HCT116 (cell line): ENCODE data around the gene TAS2R60. TPM values are rescaled to one million over a fixed set of nuclear protein-coding genes. Genes with fewer than 3 reads are reported as not detected.

Experiments
- ATAC-seq: fragments of 200-7000 bp; cut with Tn5 transposase; 2 replicates; pipeline ENCODE4 v1.9.1; 2020; ENCODE audit warnings: mild to moderate bottlenecking, moderate library complexity
- BruUV-seq: library from RNA; stranded (reverse); fragments of 400-500 nt; replicated peaks from 2 replicates; lab custom pipeline; 2021; lab: Mats Ljungman, UMichigan
- CTCF ChIA-PET: fragments of 300-600 bp; sonication (Branson Sonifier 250); formaldehyde crosslinking; loops from one replicate; lab custom pipeline; 2021; ENCODE audit warnings: antibody characterized with exemption; lab: Charles Lee
- POLR2A ChIA-PET: fragments of 300-600, 350-600 bp; sonication (Branson Sonifier 250); formaldehyde crosslinking; loops from one replicate; lab custom pipeline; 2021; ENCODE audit warnings: antibody characterized with exemption; lab: Charles Lee
- RAD21 ChIA-PET, 2 experiments: fragments of 300-600 bp; sonication (Branson Sonifier 250); formaldehyde crosslinking; loops; one replicate each; lab custom pipeline; 2023; ENCODE audit warnings: low total read pairs in 2 of 2; ENCODE audit not compliant: uncharacterized antibody in 2 of 2, unreplicated experiment in 2 of 2, low non-redundant PET in 1 of 2; lab: Charles Lee
- DNase-seq: peaks from one replicate; pipeline ENCODE4 v3.0.0-alpha.2; 2010; ENCODE audit warnings: low read depth, low spot score
- H2AFZ ChIP-seq: fragments of 200-600 bp; shearing (Covaris generic), sonication (generic); 2 replicates; pipeline ENCODE4 v1.6.1; 2017; ENCODE audit warnings: low read depth, mixed run types, mixed read lengths, antibody characterized with exemption, low read length; ENCODE audit not compliant: poor library complexity, severe bottlenecking
- H3K27ac ChIP-seq: 2 replicates; pipeline ENCODE4 v1.5.1; 2012; ENCODE audit warnings: low read depth, low read length
- H3K27me3 ChIP-seq: fragments of 200-600 bp; sonication (generic); 2 replicates; pipeline ENCODE4 v1.6.1; 2016; ENCODE audit warnings: mixed run types, low read length, mixed read lengths; ENCODE audit not compliant: insufficient read depth
- H3K36me3 ChIP-seq, 2 experiments: fragments of 200-500 bp in 1 of 2; fragments of 200-600 bp in 1 of 2; sonication (Bioruptor generic) in 1 of 2; sonication (generic) in 1 of 2; 2 replicates each; pipeline versions ENCODE4 v1.5.1 to v1.6.1; 2014 to 2016; ENCODE audit warnings: low read length in 2 of 2, inconsistent platforms in 1 of 2, mixed read lengths in 1 of 2, mixed run types in 1 of 2; ENCODE audit not compliant: insufficient read depth in 2 of 2, control insufficient read depth in 1 of 2
- H3K4me1 ChIP-seq, 2 experiments: fragments of 200-600 bp in 1 of 2; sonication (generic) in 1 of 2; 2 replicates each; pipeline versions ENCODE4 v1.5.1 to v1.6.1; 2012 to 2017; ENCODE audit warnings: low read length in 2 of 2, inconsistent platforms in 1 of 2, mild to moderate bottlenecking in 1 of 2, mixed read lengths in 1 of 2, mixed run types in 1 of 2, moderate library complexity in 1 of 2; ENCODE audit not compliant: insufficient read depth in 2 of 2, control insufficient read depth in 1 of 2
- H3K4me2 ChIP-seq: fragments of 200-600 bp; sonication (generic); 2 replicates; pipeline ENCODE4 v1.6.1; 2017; ENCODE audit warnings: mixed run types, low read length, mixed read lengths
- H3K4me3 ChIP-seq, 2 experiments: fragments of 200-600 bp in 1 of 2; sonication (generic) in 1 of 2; replicated peaks in 1 of 2; 2 replicates each; pipeline ENCODE4 v1.5.1; 2011 to 2016; ENCODE audit warnings: low read length in 2 of 2, control low read depth in 1 of 2, low read depth in 1 of 2, mild to moderate bottlenecking in 1 of 2, mixed read lengths in 1 of 2, mixed run types in 1 of 2
- H3K79me2 ChIP-seq: fragments of 200-600 bp; sonication (generic); 2 replicates; pipeline ENCODE4 v1.6.1; 2017; ENCODE audit warnings: mild to moderate bottlenecking, mixed run types, low read length, moderate library complexity, mixed read lengths; ENCODE audit not compliant: insufficient read depth
- H3K9ac ChIP-seq: fragments of 200-600 bp; sonication (generic); 2 replicates; pipeline ENCODE4 v1.6.1; 2016; ENCODE audit warnings: low read length, mixed read lengths
- H3K9me2 ChIP-seq: fragments of 200-600 bp; sonication (generic), shearing (Covaris generic); 2 replicates; pipeline ENCODE4 v1.6.1; 2017; ENCODE audit warnings: mixed run types, mild to moderate bottlenecking, moderate library complexity; ENCODE audit not compliant: insufficient read depth
- H3K9me3 ChIP-seq, 2 experiments: fragments of 200-500 bp in 1 of 2; fragments of 200-600 bp in 1 of 2; sonication (Bioruptor generic) in 1 of 2; sonication (generic) in 1 of 2; 2 replicates each; pipeline ENCODE4 v1.6.1; 2014 to 2017; ENCODE audit warnings: low read length in 2 of 2, mixed read lengths in 2 of 2, inconsistent platforms in 1 of 2, low read depth in 1 of 2, mild to moderate bottlenecking in 1 of 2, mixed run types in 1 of 2, moderate library complexity in 1 of 2; ENCODE audit not compliant: control insufficient read depth in 1 of 2, insufficient read depth in 1 of 2
- H4K20me1 ChIP-seq: fragments of 200-600 bp; sonication (generic), shearing (Covaris generic); 2 replicates; pipeline ENCODE4 v1.6.1; 2017; ENCODE audit warnings: mixed run types, mild to moderate bottlenecking, moderate library complexity; ENCODE audit not compliant: insufficient read depth
- CEBPB ChIP-seq: IDR thresholded peaks from 2 replicates; pipeline ENCODE4 v1.6.1; 2012; ENCODE audit warnings: low read depth
- EGR1 ChIP-seq: IDR thresholded peaks from 2 replicates; pipeline ENCODE4 v1.6.1; 2012; ENCODE audit warnings: low read depth
- ELF1 ChIP-seq: IDR thresholded peaks from 2 replicates; pipeline ENCODE4 v1.6.1; 2012; ENCODE audit warnings: low read depth, borderline replicate concordance
- EZH2 ChIP-seq: fragments of 200-600 bp; sonication (generic); IDR thresholded peaks from 2 replicates; pipeline ENCODE4 v1.6.1; 2017; ENCODE audit warnings: antibody characterized with exemption, mixed run types
- EZH2phosphoT487 ChIP-seq: fragments of 200-600 bp; IDR thresholded peaks from 2 replicates; pipeline ENCODE4 v1.6.1; 2018; ENCODE audit warnings: antibody characterized with exemption, borderline replicate concordance
- FOSL1 ChIP-seq: IDR thresholded peaks from 2 replicates; pipeline ENCODE4 v1.6.1; 2012; ENCODE audit warnings: low read depth
- RAD21 ChIP-seq: IDR thresholded peaks from 2 replicates; pipeline ENCODE4 v1.6.1; 2012; ENCODE audit warnings: low read depth, mild to moderate bottlenecking
- SIN3A ChIP-seq: IDR thresholded peaks from 2 replicates; pipeline ENCODE4 v1.6.1; 2012; ENCODE audit warnings: low read depth
- SP1 ChIP-seq: IDR thresholded peaks from 2 replicates; pipeline ENCODE4 v1.6.1; 2012; ENCODE audit warnings: low read depth
- SRF ChIP-seq: IDR thresholded peaks from 2 replicates; pipeline ENCODE4 v1.6.1; 2012; ENCODE audit warnings: low read depth
- TCF7L2 ChIP-seq: IDR thresholded peaks from 2 replicates; pipeline ENCODE4 v1.7.0; 2011; ENCODE audit warnings: borderline replicate concordance, inconsistent platforms; ENCODE audit not compliant: insufficient read depth, insufficient read length; ENCODE audit errors: extremely low read depth
- ZFX ChIP-seq: fragments of 450-650 bp; IDR thresholded peaks from 2 replicates; pipeline ENCODE4 v1.6.1; 2017
- ZNF274 ChIP-seq: fragments of 200-500 bp; sonication (Bioruptor generic); IDR thresholded peaks from 2 replicates; pipeline ENCODE4 v1.6.1; 2014; ENCODE audit warnings: mild to moderate bottlenecking, low read depth, low read length, inconsistent platforms
- intact Hi-C: fragments of 100-400 bp; cut with micrococcal nuclease; formaldehyde crosslinking; loops from 2 replicates; pipeline ENCODE4 v1.10.0; 2022
- total RNA-seq: library from RNA; stranded (reverse); gene quantifications from one replicate; pipeline ENCODE4 v1.2.1, GENCODE V29; 2021; ENCODE audit not compliant: unreplicated experiment
- TF ChIP-seq, protein P1 (sequence below): IDR thresholded peaks from 2 replicates; pipeline ENCODE4 v1.6.1; 2012
- TF ChIP-seq, protein P2 (sequence below): IDR thresholded peaks from 2 replicates; pipeline ENCODE4 v1.6.1; 2012
- TF ChIP-seq, protein P3 (sequence below): IDR thresholded peaks from 2 replicates; pipeline ENCODE4 v1.6.1; 2012; ENCODE audit warnings: low read depth
- TF ChIP-seq, protein P4 (sequence below): IDR thresholded peaks from 2 replicates; pipeline ENCODE4 v1.6.1; 2011; ENCODE audit warnings: mild to moderate bottlenecking, low read length, moderate library complexity; ENCODE audit not compliant: insufficient replicate concordance; ENCODE audit errors: extremely low read depth

Gene TAS2R60
- total RNA-seq, 1 experiment from 2014 or later: not detected

DNA sequence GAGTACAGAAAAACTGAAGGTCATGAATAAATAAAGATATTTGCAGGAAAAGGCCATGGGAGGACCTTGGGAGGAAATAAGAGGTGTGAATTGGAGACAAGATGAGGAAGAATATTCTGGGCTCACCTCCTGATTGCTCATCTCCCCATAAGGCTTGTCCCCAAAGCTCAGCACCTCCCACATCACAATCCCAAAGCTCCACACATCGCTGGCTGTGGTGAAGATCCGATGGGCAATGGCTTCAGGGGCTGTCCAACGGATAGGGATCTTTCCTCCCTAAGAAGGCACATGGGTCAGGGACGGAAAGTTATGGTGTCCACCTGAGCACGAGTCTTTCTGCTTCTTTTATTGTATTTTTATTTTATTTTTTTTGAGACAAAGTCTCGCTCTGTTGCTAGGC, 49.2 kb upstream of the TAS2R60 start:
- DNase-seq: no peak
- Histone ChIP-seq H4K20me1 (no peaks in the 10 kb centered on the region), H3K4me3 (no peak overlapping the region), H3K27me3 (no peaks in the 10 kb centered on the region), H2AFZ (no peak overlapping the region), H3K4me2 (no peak overlapping the region), H3K9me2 (no peaks in the 10 kb centered on the region), H3K79me2 (peaks cover 4% of the 10 kb centered on the region; the same call in 1 of the 2 replicates), H3K9ac (no peak overlapping the region), H3K36me3 (peaks cover 15 to 22% of the 10 kb centered on the region in 2 experiments; a peak in 3 of 4 replicates), H3K27ac (no peak overlapping the region), H3K9me3 (no peaks in the 10 kb centered on the region), H3K4me1 (no peaks in the 10 kb centered on the region)
- POLR2A ChIA-PET: no interaction called here
- RAD21 ChIA-PET: no interaction called here
- TF ChIP-seq, protein P1, sequence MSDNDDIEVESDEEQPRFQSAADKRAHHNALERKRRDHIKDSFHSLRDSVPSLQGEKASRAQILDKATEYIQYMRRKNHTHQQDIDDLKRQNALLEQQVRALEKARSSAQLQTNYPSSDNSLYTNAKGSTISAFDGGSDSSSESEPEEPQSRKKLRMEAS: no peak
- no peak for TF ChIP-seq CEBPB
- no peak for TF ChIP-seq EZH2
- TF ChIP-seq ELF1: no peak
- TF ChIP-seq ZNF274: no peak
- TF ChIP-seq, protein P2, sequence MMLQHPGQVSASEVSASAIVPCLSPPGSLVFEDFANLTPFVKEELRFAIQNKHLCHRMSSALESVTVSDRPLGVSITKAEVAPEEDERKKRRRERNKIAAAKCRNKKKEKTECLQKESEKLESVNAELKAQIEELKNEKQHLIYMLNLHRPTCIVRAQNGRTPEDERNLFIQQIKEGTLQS: no peak
- TF ChIP-seq SP1: no peak
- TF ChIP-seq EZH2phosphoT487: no peak
- TF ChIP-seq ZFX: no peak
- TF ChIP-seq SIN3A: no peak
- TF ChIP-seq TCF7L2: no peak
- TF ChIP-seq SRF: no peak
- no peak for TF ChIP-seq EGR1
- TF ChIP-seq, protein P3, sequence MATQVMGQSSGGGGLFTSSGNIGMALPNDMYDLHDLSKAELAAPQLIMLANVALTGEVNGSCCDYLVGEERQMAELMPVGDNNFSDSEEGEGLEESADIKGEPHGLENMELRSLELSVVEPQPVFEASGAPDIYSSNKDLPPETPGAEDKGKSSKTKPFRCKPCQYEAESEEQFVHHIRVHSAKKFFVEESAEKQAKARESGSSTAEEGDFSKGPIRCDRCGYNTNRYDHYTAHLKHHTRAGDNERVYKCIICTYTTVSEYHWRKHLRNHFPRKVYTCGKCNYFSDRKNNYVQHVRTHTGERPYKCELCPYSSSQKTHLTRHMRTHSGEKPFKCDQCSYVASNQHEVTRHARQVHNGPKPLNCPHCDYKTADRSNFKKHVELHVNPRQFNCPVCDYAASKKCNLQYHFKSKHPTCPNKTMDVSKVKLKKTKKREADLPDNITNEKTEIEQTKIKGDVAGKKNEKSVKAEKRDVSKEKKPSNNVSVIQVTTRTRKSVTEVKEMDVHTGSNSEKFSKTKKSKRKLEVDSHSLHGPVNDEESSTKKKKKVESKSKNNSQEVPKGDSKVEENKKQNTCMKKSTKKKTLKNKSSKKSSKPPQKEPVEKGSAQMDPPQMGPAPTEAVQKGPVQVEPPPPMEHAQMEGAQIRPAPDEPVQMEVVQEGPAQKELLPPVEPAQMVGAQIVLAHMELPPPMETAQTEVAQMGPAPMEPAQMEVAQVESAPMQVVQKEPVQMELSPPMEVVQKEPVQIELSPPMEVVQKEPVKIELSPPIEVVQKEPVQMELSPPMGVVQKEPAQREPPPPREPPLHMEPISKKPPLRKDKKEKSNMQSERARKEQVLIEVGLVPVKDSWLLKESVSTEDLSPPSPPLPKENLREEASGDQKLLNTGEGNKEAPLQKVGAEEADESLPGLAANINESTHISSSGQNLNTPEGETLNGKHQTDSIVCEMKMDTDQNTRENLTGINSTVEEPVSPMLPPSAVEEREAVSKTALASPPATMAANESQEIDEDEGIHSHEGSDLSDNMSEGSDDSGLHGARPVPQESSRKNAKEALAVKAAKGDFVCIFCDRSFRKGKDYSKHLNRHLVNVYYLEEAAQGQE: no peak
- no peak for TF ChIP-seq RAD21
- no peak for TF ChIP-seq FOSL1
- TF ChIP-seq, protein P4, sequence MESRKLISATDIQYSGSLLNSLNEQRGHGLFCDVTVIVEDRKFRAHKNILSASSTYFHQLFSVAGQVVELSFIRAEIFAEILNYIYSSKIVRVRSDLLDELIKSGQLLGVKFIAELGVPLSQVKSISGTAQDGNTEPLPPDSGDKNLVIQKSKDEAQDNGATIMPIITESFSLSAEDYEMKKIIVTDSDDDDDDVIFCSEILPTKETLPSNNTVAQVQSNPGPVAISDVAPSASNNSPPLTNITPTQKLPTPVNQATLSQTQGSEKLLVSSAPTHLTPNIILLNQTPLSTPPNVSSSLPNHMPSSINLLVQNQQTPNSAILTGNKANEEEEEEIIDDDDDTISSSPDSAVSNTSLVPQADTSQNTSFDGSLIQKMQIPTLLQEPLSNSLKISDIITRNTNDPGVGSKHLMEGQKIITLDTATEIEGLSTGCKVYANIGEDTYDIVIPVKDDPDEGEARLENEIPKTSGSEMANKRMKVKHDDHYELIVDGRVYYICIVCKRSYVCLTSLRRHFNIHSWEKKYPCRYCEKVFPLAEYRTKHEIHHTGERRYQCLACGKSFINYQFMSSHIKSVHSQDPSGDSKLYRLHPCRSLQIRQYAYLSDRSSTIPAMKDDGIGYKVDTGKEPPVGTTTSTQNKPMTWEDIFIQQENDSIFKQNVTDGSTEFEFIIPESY: no peak
- no peak for ATAC-seq
- intact Hi-C loops: no loop called here
- CTCF ChIA-PET: no interaction called here
- no TSS peak for BruUV-seq
